ENCODE data around the gene HSD3B7. TPM values are rescaled to one million over a fixed set of nuclear protein-coding genes. Genes with fewer than 3 reads are reported as not detected.
A peak's percentile ranks its signal among the peaks of the same experiment; 100 is the strongest.

The HSD3B7 gene
- polyA plus RNA-seq, 1 donor, result 11.7 TPM

- WGBS (ENCODE audit: insufficient coverage, low lambda C conversion rate), result no CpG with 5 or more reads among the region's 70 CpGs
- peak within 1 kb of the TSS; percentile 81 for H3K27ac ChIP-seq (ENCODE audit: low read length)
- peaks cover 27% of the 10 kb centered on the region for H3K36me3 ChIP-seq (ENCODE audit: control insufficient read depth, insufficient read depth, low read length)
- peak; percentile 55 to 79 for DNase-seq
- no peaks in the 10 kb centered on the region for H3K27me3 ChIP-seq (ENCODE audit: control insufficient read depth, insufficient read depth, low read length)
- H3K4me1 ChIP-seq (ENCODE audit: control insufficient read depth, insufficient read depth, low read length), result peaks cover 25% of the 10 kb centered on the region
- no peaks in the 10 kb centered on the region for H3K9me3 ChIP-seq (ENCODE audit: control insufficient read depth, low read depth, low read length)
- H3K4me3 ChIP-seq (ENCODE audit: low read length), result peak within 1 kb of the TSS; percentile 63
Observed at GRCh38 chr16:30948667-30949649, 36.0 kb upstream of the HSD3B7 start, which contains the start of gene ORAI3. TSS of gene ORAI3 (plus strand) at chr16:30949068. CDS start at chr16:30949290, 222 bp downstream.

- H3K27ac ChIP-seq (ENCODE audit: low read length), result peak overlapping the region; percentile 81
- DNase-seq, result peak; percentile 86
- WGBS (ENCODE audit: insufficient coverage, low lambda C conversion rate), result 0% methylated on average over 3 of the region's 21 CpGs
- peaks cover 32% of the 10 kb centered on the region for H3K4me1 ChIP-seq (ENCODE audit: control insufficient read depth, insufficient read depth, low read length)
- H3K4me3 ChIP-seq (ENCODE audit: low read length), result peak overlapping the region; percentile 63
- H3K27me3 ChIP-seq (ENCODE audit: control insufficient read depth, insufficient read depth, low read length), result no peaks in the 10 kb centered on the region
- H3K9me3 ChIP-seq (ENCODE audit: control insufficient read depth, low read depth, low read length), result no peaks in the 10 kb centered on the region
- H3K36me3 ChIP-seq (ENCODE audit: control insufficient read depth, insufficient read depth, low read length), result peaks cover 22% of the 10 kb centered on the region
Observed at GRCh38 chr16:30949650-30950515, 35.1 kb upstream of the HSD3B7 start.

- Histone ChIP-seq H3K4me3 (ENCODE audit: low read length) (peak overlapping the region; percentile 63), H3K4me1 (ENCODE audit: control insufficient read depth, insufficient read depth, low read length) (peaks cover 37% of the 10 kb centered on the region), H3K27ac (ENCODE audit: low read length) (peak overlapping the region; percentile 81), H3K9me3 (ENCODE audit: control insufficient read depth, low read depth, low read length) (no peaks in the 10 kb centered on the region), H3K27me3 (ENCODE audit: control insufficient read depth, insufficient read depth, low read length) (no peaks in the 10 kb centered on the region), H3K36me3 (ENCODE audit: control insufficient read depth, insufficient read depth, low read length) (peaks cover 19% of the 10 kb centered on the region)
- no peak for DNase-seq
- no CpG with 5 or more reads among the region's 8 CpGs for WGBS (ENCODE audit: insufficient coverage, low lambda C conversion rate)
Observed at GRCh38 chr16:30950516-30951065, 34.4 kb upstream of the HSD3B7 start.

GRCh38 chr16:30951193-30951592 lies 33.8 kb upstream of the HSD3B7 start:
- peaks cover 37% of the 10 kb centered on the region for H3K4me1 ChIP-seq (ENCODE audit: control insufficient read depth, insufficient read depth, low read length)
- H3K27ac ChIP-seq (ENCODE audit: low read length), result no peak overlapping the region

GRCh38 chr16:30951750-30952149 lies 33.3 kb upstream of the HSD3B7 start:
- peaks cover 16% of the 10 kb centered on the region for H3K36me3 ChIP-seq (ENCODE audit: control insufficient read depth, insufficient read depth, low read length)
- peaks cover 39% of the 10 kb centered on the region for H3K4me1 ChIP-seq (ENCODE audit: control insufficient read depth, insufficient read depth, low read length)
- H3K27ac ChIP-seq (ENCODE audit: low read length), result no peak overlapping the region
- no peaks in the 10 kb centered on the region for H3K27me3 ChIP-seq (ENCODE audit: control insufficient read depth, insufficient read depth, low read length)
- no peaks in the 10 kb centered on the region for H3K9me3 ChIP-seq (ENCODE audit: control insufficient read depth, low read depth, low read length)
- no peak overlapping the region for H3K4me3 ChIP-seq (ENCODE audit: low read length)
- no peak for DNase-seq
- WGBS (ENCODE audit: insufficient coverage, low lambda C conversion rate), result 100% methylated on average over 1 of the region's 3 CpGs

More at GRCh38 chr16:30951193-30951592, 33.8 kb upstream of the HSD3B7 start:
- Histone ChIP-seq H3K27me3 (ENCODE audit: control insufficient read depth, insufficient read depth, low read length) (no peaks in the 10 kb centered on the region), H3K4me3 (ENCODE audit: low read length) (no peak overlapping the region), H3K9me3 (ENCODE audit: control insufficient read depth, low read depth, low read length) (no peaks in the 10 kb centered on the region), H3K36me3 (ENCODE audit: control insufficient read depth, insufficient read depth, low read length) (peaks cover 16% of the 10 kb centered on the region)
- no peak for DNase-seq
- WGBS (ENCODE audit: insufficient coverage, low lambda C conversion rate), result no CpG with 5 or more reads among the region's 1 CpG

- Histone ChIP-seq H3K36me3 (ENCODE audit: control insufficient read depth, insufficient read depth, low read length) (peaks cover 12% of the 10 kb centered on the region), H3K4me3 (ENCODE audit: low read length) (no peak overlapping the region), H3K27ac (ENCODE audit: low read length) (no peak overlapping the region), H3K27me3 (ENCODE audit: control insufficient read depth, insufficient read depth, low read length) (no peaks in the 10 kb centered on the region), H3K9me3 (ENCODE audit: control insufficient read depth, low read depth, low read length) (no peaks in the 10 kb centered on the region), H3K4me1 (ENCODE audit: control insufficient read depth, insufficient read depth, low read length) (peaks cover 38% of the 10 kb centered on the region)
- no CpG with 5 or more reads among the region's 9 CpGs for WGBS (ENCODE audit: insufficient coverage, low lambda C conversion rate)
- DNase-seq, result no peak
Observed at GRCh38 chr16:30953111-30953510, 31.9 kb upstream of the HSD3B7 start.

- no CpG with 5 or more reads among the region's 15 CpGs for WGBS (ENCODE audit: insufficient coverage, low lambda C conversion rate)
- DNase-seq, result peak; percentile 75 to 85
- H3K27ac ChIP-seq (ENCODE audit: low read length), result no peak overlapping the region
- H3K9me3 ChIP-seq (ENCODE audit: control insufficient read depth, low read depth, low read length), result no peaks in the 10 kb centered on the region
- peaks cover 41% of the 10 kb centered on the region for H3K4me1 ChIP-seq (ENCODE audit: control insufficient read depth, insufficient read depth, low read length)
- no peak overlapping the region for H3K4me3 ChIP-seq (ENCODE audit: low read length)
- peaks cover 12% of the 10 kb centered on the region for H3K36me3 ChIP-seq (ENCODE audit: control insufficient read depth, insufficient read depth, low read length)
- no peaks in the 10 kb centered on the region for H3K27me3 ChIP-seq (ENCODE audit: control insufficient read depth, insufficient read depth, low read length)
Observed at GRCh38 chr16:30953511-30954124, 31.4 kb upstream of the HSD3B7 start.

GRCh38 chr16:30954993-30955392 lies 30.0 kb upstream of the HSD3B7 start:
- Histone ChIP-seq H3K36me3 (ENCODE audit: control insufficient read depth, insufficient read depth, low read length) (peaks cover 21% of the 10 kb centered on the region), H3K4me1 (ENCODE audit: control insufficient read depth, insufficient read depth, low read length) (peaks cover 42% of the 10 kb centered on the region), H3K4me3 (ENCODE audit: low read length) (no peak overlapping the region), H3K9me3 (ENCODE audit: control insufficient read depth, low read depth, low read length) (no peaks in the 10 kb centered on the region), H3K27me3 (ENCODE audit: control insufficient read depth, insufficient read depth, low read length) (no peaks in the 10 kb centered on the region), H3K27ac (ENCODE audit: low read length) (peak overlapping the region; percentile 15)
- DNase-seq, result peak in 1 of 2 donors; percentile 56
- WGBS (ENCODE audit: insufficient coverage, low lambda C conversion rate), result no CpG with 5 or more reads among the region's 8 CpGs

GRCh38 chr16:30956601-30957455 lies 28.2 kb upstream of the HSD3B7 start:
- Histone ChIP-seq H3K36me3 (ENCODE audit: control insufficient read depth, insufficient read depth, low read length) (peaks cover 34% of the 10 kb centered on the region), H3K9me3 (ENCODE audit: control insufficient read depth, low read depth, low read length) (no peaks in the 10 kb centered on the region), H3K4me1 (ENCODE audit: control insufficient read depth, insufficient read depth, low read length) (peaks cover 31% of the 10 kb centered on the region), H3K27me3 (ENCODE audit: control insufficient read depth, insufficient read depth, low read length) (no peaks in the 10 kb centered on the region), H3K4me3 (ENCODE audit: low read length) (peak overlapping the region; percentile 53), H3K27ac (ENCODE audit: low read length) (peak overlapping the region; percentile 78)
- DNase-seq, result peak; percentile 78 to 80
- WGBS (ENCODE audit: insufficient coverage, low lambda C conversion rate), result no CpG with 5 or more reads among the region's 42 CpGs

Measured in large intestine (tissue), 3 donors.